ENCODE measurements around the gene GALNS. TPM values are rescaled to one million over a fixed set of nuclear protein-coding genes. Genes with fewer than 3 reads are reported as not detected.

Gene GALNS
- total and polyA plus RNA-seq, 7 donors: 4.8 to 15.4 (median 10.4) TPM

DNA sequence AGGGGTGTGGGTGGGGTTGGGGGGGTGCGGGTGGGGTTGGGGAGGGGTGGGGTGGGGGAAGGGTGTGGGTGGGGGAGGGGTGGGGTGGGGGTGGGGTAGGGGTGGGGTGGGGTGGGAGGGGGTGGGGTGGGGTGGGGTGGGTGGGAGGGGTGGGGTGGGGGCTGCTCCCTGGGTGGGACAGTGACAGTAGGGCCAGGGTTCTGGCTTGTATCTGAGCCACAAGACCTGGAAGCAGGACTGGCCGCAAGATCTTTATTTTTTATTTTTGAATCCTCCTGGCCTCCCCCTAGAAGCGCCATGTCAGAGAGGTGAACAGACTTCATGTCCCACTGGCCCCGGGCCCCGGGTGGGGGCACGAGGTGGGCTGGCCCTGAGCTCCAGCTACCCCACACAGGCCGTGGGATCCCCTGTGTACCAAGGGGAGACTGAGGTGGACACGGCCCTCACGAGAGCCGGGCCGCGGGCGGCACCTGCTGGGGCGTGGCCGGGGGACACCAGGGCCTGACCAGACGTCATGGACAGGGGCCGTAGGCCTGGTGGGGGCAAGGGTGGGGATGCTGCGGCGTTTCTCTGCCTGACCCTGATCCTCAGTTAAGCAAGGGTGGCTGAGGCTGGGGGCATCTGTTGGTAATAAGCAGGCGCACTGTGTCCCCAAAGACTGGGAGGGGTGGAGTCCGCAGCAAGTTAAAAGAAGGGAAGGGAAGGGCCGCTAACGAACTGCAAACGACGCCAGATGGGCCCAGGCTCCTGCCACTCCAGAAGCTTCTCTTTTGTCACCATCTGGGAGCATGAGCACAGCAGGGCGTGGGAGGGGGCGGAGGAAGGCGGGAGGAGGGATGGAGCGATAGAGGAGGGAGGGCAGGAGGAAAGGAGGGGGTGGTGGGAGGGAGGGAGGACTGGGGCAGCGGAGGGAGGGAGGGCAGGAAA lies 32.0 kb upstream of the GALNS start:
- Histone ChIP-seq H3K36me3 (ENCODE audit: insufficient read depth in 1 of 2, low read depth in 1 of 2) (peaks cover 0 to 37% of the 10 kb centered on the region in 2 donors), H3K27me3 (ENCODE audit: insufficient read depth in 3 of 3, low read length in 2 of 3) (no peaks in the 10 kb centered on the region), H3K4me3 (no peak overlapping the region), H3K9me3 (no peaks in the 10 kb centered on the region), H3K27ac (peak overlapping the region; percentile 67), H3K4me1 (peaks cover 54% of the 10 kb centered on the region)
- TF ChIP-seq, protein P1, sequence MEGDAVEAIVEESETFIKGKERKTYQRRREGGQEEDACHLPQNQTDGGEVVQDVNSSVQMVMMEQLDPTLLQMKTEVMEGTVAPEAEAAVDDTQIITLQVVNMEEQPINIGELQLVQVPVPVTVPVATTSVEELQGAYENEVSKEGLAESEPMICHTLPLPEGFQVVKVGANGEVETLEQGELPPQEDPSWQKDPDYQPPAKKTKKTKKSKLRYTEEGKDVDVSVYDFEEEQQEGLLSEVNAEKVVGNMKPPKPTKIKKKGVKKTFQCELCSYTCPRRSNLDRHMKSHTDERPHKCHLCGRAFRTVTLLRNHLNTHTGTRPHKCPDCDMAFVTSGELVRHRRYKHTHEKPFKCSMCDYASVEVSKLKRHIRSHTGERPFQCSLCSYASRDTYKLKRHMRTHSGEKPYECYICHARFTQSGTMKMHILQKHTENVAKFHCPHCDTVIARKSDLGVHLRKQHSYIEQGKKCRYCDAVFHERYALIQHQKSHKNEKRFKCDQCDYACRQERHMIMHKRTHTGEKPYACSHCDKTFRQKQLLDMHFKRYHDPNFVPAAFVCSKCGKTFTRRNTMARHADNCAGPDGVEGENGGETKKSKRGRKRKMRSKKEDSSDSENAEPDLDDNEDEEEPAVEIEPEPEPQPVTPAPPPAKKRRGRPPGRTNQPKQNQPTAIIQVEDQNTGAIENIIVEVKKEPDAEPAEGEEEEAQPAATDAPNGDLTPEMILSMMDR (IDR thresholded peaks at IDR 0.05): no peak
- WGBS, 3 donors: 63 to 73% (median 68%) methylated on average over 23 to 29 of the region's 30 CpGs
- intact Hi-C loops (cut with DNase I): no loop called here
- ATAC-seq (no peak), DNase-seq (peak in 1 of 2 donors; percentile 79)

GRCh38 chr16:88888057-88888456 lies 31.3 kb upstream of the GALNS start:
- DNase-seq: no peak
- Histone ChIP-seq H3K4me1 (peaks cover 56% of the 10 kb centered on the region), H3K27me3 (ENCODE audit: insufficient read depth in 3 of 3, low read length in 2 of 3) (no peaks in the 10 kb centered on the region), H3K27ac (peak overlapping the region; percentile 71), H3K9me3 (no peaks in the 10 kb centered on the region), H3K36me3 (ENCODE audit: insufficient read depth in 1 of 2, low read depth in 1 of 2) (peaks cover 0 to 39% of the 10 kb centered on the region in 2 donors), H3K4me3 (peak overlapping the region; percentile 22)
- ATAC-seq: no peak
- TF ChIP-seq, protein P1 (IDR thresholded peaks at IDR 0.05): no peak
- 44 to 67% (median 49%) methylated on average over 11 to 14 of the region's 14 CpGs for WGBS, 3 donors
- intact Hi-C loops (cut with DNase I): no loop called here

DNA sequence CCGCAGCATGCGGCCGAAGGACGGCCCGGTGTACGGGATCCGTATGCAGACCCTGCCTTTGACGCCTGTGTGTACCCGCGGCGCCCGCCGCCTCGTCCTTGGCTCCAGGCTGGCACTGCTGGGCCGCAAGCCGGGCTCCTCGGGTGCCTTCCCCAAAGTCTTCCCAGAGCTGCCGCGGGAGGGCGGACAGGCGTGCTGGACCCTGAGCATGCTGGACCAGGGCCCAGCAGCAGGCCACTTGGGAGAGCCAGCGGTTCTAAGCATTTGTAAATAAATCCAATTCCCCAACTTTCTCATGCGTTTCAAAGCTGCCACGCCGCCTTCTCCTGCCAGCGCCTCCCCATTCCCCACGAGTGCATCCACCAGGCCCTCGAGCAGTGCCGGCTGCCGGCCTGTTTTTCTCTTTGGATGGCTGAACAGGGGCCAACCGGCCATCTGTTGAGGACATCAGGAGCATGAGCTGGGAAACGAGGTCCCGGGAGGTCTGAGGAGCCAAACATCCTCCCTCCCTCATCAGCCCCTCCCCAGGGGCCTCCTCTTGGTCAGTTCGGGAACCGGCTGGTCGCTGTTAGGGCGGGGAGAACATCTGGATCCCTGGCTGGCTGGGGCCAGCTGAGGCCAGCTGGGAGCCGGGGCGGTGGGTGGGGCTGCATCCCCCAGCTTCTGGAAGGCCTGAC lies 30.2 kb upstream of the GALNS start:
- Histone ChIP-seq H3K4me3 (peak overlapping the region; percentile 15), H3K36me3 (ENCODE audit: insufficient read depth in 1 of 2, low read depth in 1 of 2) (peaks cover 0 to 34% of the 10 kb centered on the region in 2 donors), H3K27ac (peak overlapping the region; percentile 71), H3K9me3 (no peaks in the 10 kb centered on the region), H3K27me3 (ENCODE audit: insufficient read depth in 3 of 3, low read length in 2 of 3) (no peaks in the 10 kb centered on the region), H3K4me1 (peaks cover 54% of the 10 kb centered on the region)
- TF ChIP-seq, protein P1 (IDR thresholded peaks at IDR 0.05): peak; percentile 19
- peak; percentile 78 to 94 for DNase-seq
- peak in 2 of 4 donors; percentile 8 to 16 for ATAC-seq
- 19 to 48% (median 30%) methylated on average over 39 of the region's 39 CpGs for WGBS, 3 donors
- intact Hi-C loops (cut with DNase I): no loop called here

DNA sequence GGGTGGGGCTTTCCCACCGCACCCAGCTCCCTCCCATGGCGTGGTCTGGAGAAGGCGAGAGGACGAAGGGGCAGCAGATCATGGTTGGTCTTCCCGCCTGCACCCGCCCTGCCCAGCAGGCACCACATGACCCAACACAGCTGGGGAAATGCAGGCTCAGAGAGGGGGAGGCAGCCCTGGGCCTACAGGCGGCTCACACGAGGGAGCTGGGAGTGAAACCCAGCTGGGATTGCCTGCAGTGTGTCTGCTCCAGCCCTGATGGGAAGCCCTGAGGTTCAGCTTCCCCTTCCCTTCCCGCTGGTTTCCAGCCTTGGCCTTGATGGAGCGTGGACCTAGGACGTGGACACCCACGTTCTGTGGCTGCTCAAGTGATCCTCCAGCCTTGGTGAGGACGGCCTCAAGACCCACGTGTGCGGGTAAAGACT lies 29.7 kb upstream of the GALNS start:
- DNase-seq: no peak
- WGBS, 3 donors: 43 to 70% (median 49%) methylated on average over 13 to 15 of the region's 15 CpGs
- TF ChIP-seq, protein P1 (IDR thresholded peaks at IDR 0.05): no peak
- Histone ChIP-seq H3K27ac (peak overlapping the region; percentile 71), H3K9me3 (no peaks in the 10 kb centered on the region), H3K27me3 (ENCODE audit: insufficient read depth in 3 of 3, low read length in 2 of 3) (no peaks in the 10 kb centered on the region), H3K4me1 (peaks cover 54% of the 10 kb centered on the region), H3K36me3 (ENCODE audit: insufficient read depth in 1 of 2, low read depth in 1 of 2) (peaks cover 0 to 33% of the 10 kb centered on the region in 2 donors), H3K4me3 (no peak overlapping the region)
- ATAC-seq: no peak
- intact Hi-C loops (cut with DNase I): no loop called here
